Measurements from ENCODE around the gene SLC44A1.
A peak's percentile ranks its signal among the peaks of the same experiment; 100 is the strongest.

The SLC44A1 gene

GRCh38 chr9:105437704-105438103 lies 193.3 kb downstream of the SLC44A1 start:
- no peak for DNase-seq

GRCh38 chr9:105438141-105438806 lies 193.8 kb downstream of the SLC44A1 start:
- DNase-seq = no peak

GRCh38 chr9:105439428-105439827 lies 195.0 kb downstream of the SLC44A1 start:
- no peak for DNase-seq

GRCh38 chr9:105441616-105442160 lies 197.2 kb downstream of the SLC44A1 start:
- DNase-seq = no peak

DNA sequence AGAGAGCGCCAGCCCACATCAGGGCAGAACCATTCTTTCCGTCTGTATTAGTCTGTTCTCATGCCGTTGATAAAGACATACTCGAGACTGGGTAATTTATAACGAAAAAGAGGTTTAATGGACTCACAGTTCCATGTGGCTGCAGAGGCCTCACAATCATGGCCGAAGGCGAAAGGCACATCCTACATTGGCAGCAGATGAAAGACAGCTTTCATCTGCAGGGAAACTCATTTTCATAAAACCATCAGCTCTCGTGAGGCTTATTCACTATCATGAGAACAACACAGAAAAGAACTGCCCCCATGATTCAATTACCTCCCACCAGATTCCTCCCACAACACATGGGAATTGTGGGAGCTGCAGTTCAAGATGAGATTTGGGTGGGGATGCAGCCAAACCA lies 198.7 kb downstream of the SLC44A1 start:
- no peak for DNase-seq

- no peak for DNase-seq
These were observed 199.7 kb downstream of the SLC44A1 start for GRCh38 chr9:105444130-105444529.

- DNase-seq = no peak
These were observed 200.9 kb downstream of the SLC44A1 start for GRCh38 chr9:105445203-105445881.

GRCh38 chr9:105447386-105447813 lies 202.9 kb downstream of the SLC44A1 start:
- no peak for DNase-seq

GRCh38 chr9:105447814-105448812 lies 203.7 kb downstream of the SLC44A1 start, which contains the start of gene FSD1L:
FSD1L (plus strand) TSS chr9:105448034; CDS start chr9:105448221, 187 bp downstream.
- DNase-seq = peak; percentile 12 to 64 (median 55)

- no peak for DNase-seq
These were observed 204.6 kb downstream of the SLC44A1 start for GRCh38 chr9:105449081-105449480.

- no peak for DNase-seq
These were observed 207.7 kb downstream of the SLC44A1 start for GRCh38 chr9:105452185-105452584.

DNA sequence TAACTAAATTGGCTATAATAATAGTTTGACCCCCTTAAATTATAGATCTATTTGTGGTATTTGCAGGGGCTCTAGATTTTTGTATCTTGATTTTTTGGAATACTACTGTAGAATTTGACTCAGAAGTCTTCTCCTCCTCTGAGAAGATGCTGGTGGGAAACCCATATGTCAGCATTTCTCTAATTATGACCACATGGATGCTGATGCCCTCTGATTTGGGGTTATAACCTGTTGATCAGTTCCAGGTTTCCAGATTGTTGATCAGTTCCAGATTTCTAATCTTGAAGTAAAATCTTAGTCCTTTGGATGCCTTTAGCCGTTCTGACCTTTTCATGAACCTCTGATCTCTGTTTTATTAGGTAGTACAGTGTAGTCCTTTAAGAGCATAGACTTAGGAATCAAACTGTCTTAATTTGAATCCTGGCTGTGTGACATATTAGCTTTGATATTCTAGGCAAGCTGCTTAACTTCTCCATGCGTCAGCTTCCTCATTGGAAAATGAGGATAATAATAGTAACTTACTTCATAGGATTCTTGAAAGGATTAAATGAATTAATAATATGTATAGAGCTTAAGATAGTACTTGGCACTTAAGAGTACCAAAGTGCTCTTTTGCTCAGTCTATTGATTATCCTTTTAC lies 211.5 kb downstream of the SLC44A1 start:
- DNase-seq = no peak

DNA sequence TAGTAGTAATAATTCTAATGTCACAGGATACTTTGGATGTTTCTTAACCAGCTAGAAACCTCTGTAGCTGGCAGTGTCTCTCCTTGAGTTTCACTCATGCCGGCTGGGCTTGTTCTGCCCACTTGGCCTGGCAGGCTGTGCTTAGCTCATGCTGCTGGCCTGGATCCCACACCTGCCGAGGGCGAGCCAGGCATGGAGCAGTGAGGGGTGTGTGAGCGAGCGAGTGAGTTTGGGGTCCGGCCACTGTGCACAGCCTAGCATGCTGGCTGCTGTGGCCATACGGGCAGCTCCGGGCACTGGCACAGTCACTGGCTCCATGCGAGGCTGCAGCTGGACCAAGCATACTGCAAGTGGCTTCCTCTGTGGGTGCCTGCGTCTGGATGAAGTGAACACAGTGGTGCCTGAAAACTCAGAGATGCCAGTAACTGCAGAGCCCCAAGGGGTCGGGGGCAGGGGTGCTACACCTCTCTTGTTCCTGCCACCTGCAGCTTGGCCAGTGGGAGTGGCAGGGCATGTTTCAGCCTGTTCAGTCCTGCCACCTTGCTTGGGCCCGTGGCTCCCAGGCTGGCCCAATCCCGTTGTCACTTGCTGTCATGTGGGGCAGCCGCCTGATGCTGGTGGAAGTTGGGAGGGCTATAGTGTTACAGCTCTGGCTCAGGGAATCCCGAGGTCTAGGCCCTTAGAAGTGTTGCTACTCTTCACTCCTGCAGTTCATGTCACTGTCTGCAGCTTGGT lies 213.3 kb downstream of the SLC44A1 start:
- DNase-seq = no peak

- DNase-seq = no peak
These were observed 214.0 kb downstream of the SLC44A1 start for GRCh38 chr9:105458404-105458803.

- DNase-seq = no peak
These were observed 214.9 kb downstream of the SLC44A1 start for GRCh38 chr9:105459336-105459735.

GRCh38 chr9:105466898-105467455 lies 222.5 kb downstream of the SLC44A1 start:
- DNase-seq = no peak

DNA sequence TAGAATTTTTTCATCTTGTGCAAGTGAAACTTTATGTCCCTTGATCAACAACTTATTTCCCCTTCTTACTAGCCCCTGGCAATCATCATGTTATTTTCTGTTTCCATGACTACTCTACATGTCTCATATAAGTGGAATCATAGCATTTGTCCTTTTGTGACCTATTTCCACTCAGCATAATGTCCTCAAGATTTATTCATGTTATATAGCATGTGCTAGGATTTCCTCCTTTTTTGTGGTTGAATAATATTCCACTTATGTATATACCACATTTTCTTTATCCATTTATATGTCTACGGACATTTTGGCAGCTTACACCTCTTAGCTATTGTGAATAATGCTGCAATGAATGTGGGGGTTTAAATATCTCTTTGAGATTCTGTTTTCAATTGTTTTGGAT lies 224.4 kb downstream of the SLC44A1 start:
- no peak for DNase-seq

- DNase-seq = no peak
These were observed 228.8 kb downstream of the SLC44A1 start for GRCh38 chr9:105473221-105473620.

- no peak for DNase-seq
These were observed 230.9 kb downstream of the SLC44A1 start for GRCh38 chr9:105475302-105475701.

DNA sequence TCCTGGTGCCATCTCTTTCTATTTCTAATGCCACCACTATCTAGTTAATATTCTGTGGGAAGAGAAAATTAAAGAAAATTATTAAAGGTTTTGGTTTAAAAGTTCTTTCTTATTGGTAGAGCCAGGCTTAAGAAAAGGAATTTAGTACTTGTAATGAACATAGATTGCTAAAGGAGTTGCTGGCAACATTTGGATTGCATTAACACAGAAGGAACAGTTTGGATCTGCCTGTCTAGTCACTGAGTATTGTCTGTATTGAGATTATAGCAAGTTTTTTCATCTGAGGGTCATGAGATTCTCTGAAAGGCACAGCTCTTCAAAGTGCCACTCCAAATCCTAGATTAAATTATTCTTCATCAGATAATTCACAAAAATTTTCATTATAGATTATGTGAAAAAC lies 235.4 kb downstream of the SLC44A1 start:
- no peak for DNase-seq

DNA sequence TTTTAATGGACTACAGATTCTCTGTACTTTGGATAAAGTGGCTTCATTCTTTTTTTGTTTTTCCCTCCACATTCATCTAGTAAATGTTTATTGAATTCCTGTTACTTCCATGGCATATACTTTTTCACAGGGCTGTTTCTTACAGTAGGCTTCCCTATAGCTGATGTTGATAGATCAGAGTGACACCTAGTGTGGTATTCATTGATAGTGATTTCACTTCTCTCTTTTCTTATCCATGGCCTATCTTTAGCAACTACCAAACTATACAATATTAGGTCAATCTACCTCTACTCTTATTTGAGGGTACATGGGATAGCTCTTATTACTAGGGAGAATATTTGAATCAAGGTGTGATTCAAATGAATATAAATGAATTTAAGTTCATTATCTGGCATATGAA lies 239.2 kb downstream of the SLC44A1 start:
- DNase-seq = no peak

All from stimulated activated naive CD4-positive, alpha-beta T cell (primary cell).